Measurements from ENCODE around the gene TMPRSS7.

TMPRSS7 gene

GRCh38 chr3:112121577-112122547, 87.3 kb downstream of the TMPRSS7 start:
- in situ Hi-C loops (cut with MboI; ENCODE audit: low pct_unique_long_range_greater_than_20kb, low sequenced_read_pairs, unreplicated experiment) = loop anchor here (25.0 kb wide), 1 partner anchor 865 kb away; the partner anchor contains the start of genes CD200R1 and GTPBP8
- DNase-seq (ENCODE audit: low spot score) = no peak
- no peak for TF ChIP-seq CTCF (IDR thresholded peaks at IDR 0.05; ENCODE audit: extremely low read depth, insufficient read depth, missing control alignments)

- in situ Hi-C loops (cut with MboI; ENCODE audit: low pct_unique_long_range_greater_than_20kb, low sequenced_read_pairs, unreplicated experiment) = loop anchor here (25.0 kb wide), 1 partner anchor 864 kb away; the partner anchor contains the start of genes CD200R1 and GTPBP8
- TF ChIP-seq CTCF (IDR thresholded peaks at IDR 0.05; ENCODE audit: extremely low read depth, insufficient read depth, missing control alignments) = no peak
- no peak for DNase-seq (ENCODE audit: low spot score)
Measured at GRCh38 chr3:112122870-112123269, 88.3 kb downstream of the TMPRSS7 start.

GRCh38 chr3:112123548-112123947, 89.0 kb downstream of the TMPRSS7 start:
- no peak for DNase-seq (ENCODE audit: low spot score)
- TF ChIP-seq CTCF (IDR thresholded peaks at IDR 0.05; ENCODE audit: extremely low read depth, insufficient read depth, missing control alignments) = no peak
- in situ Hi-C loops (cut with MboI; ENCODE audit: low pct_unique_long_range_greater_than_20kb, low sequenced_read_pairs, unreplicated experiment) = loop anchor here (25.0 kb wide), 1 partner anchor 864 kb away; the partner anchor contains the start of genes CD200R1 and GTPBP8

GRCh38 chr3:112124907-112125607, 90.5 kb downstream of the TMPRSS7 start:
- TF ChIP-seq CTCF (IDR thresholded peaks at IDR 0.05; ENCODE audit: extremely low read depth, insufficient read depth, missing control alignments) = no peak
- no peak for DNase-seq (ENCODE audit: low spot score)
- in situ Hi-C loops (cut with MboI; ENCODE audit: low pct_unique_long_range_greater_than_20kb, low sequenced_read_pairs, unreplicated experiment) = loop anchor here (25.0 kb wide), 1 partner anchor 862 kb away; the partner anchor contains the start of genes CD200R1 and GTPBP8

- TF ChIP-seq CTCF (IDR thresholded peaks at IDR 0.05; ENCODE audit: extremely low read depth, insufficient read depth, missing control alignments) = no peak
- in situ Hi-C loops (cut with MboI; ENCODE audit: low pct_unique_long_range_greater_than_20kb, low sequenced_read_pairs, unreplicated experiment) = no loop called here
- no peak for DNase-seq (ENCODE audit: low spot score)
Measured at GRCh38 chr3:112126511-112126911, 92.0 kb downstream of the TMPRSS7 start.

All from GM13977 (cell line).